Measurements from ENCODE around the gene PACSIN1.
"Not testable (repeated sequence)": the region's sequence is repeated elsewhere in the genome, so short reads cannot be mapped to it uniquely, and the experiment has no call there.

Gene PACSIN1

GRCh38 chr6:34485321-34486060, 19.6 kb downstream of the PACSIN1 start:
- DNase-seq, result no peak

- no peak for DNase-seq
Measured at GRCh38 chr6:34486106-34486740, 20.3 kb downstream of the PACSIN1 start.

- DNase-seq, result not testable (repeated sequence)
Measured at GRCh38 chr6:34486886-34487285, 21.0 kb downstream of the PACSIN1 start.

DNA sequence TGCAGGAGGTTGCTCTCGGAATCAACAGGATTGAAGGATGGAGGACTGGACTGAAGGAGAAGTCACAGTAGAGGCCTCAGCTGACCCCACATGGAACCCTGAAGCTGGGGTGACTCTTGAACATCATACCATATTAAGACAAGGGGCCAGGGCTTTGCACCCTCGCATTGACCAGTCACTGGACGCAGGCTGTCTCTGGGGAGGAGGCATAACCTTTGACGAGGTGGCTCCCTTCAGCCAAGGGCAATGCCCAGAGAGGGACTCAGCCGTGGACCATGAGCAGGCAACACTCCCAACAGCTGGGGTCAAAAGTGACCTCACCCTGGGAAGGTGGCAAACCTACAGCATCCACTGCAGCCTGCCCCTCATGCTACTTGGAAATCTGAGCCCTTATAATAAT, 21.7 kb downstream of the PACSIN1 start:
- DNase-seq, result no peak

DNA sequence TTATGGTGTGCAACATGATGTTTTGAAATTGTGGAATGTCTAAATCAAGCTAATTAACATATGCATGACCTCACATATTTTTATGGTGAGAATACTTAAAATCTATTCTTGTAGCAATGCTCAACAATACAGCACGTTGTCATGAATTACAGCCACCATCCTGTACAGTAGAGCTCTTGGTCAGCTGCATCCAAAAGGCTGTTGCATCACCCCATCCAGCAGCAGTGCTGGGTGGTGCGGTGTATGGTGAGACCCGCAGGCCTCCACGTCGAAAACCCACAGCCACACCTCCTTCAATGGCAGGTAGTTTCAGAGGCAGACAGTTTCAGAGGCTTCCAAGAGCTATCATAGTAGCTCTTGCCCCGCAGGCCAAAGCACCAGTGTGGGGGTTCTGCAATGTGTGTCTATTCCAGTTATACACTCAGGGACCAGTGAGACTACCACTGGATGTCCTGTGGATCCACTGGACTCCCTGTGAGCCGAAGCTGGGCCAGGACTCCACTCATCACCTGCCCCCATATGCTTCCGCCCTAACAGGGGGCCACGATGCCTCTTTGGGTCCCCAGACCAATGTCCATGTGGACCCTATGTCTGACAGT, 23.4 kb downstream of the PACSIN1 start:
- DNase-seq, result no peak

DNA sequence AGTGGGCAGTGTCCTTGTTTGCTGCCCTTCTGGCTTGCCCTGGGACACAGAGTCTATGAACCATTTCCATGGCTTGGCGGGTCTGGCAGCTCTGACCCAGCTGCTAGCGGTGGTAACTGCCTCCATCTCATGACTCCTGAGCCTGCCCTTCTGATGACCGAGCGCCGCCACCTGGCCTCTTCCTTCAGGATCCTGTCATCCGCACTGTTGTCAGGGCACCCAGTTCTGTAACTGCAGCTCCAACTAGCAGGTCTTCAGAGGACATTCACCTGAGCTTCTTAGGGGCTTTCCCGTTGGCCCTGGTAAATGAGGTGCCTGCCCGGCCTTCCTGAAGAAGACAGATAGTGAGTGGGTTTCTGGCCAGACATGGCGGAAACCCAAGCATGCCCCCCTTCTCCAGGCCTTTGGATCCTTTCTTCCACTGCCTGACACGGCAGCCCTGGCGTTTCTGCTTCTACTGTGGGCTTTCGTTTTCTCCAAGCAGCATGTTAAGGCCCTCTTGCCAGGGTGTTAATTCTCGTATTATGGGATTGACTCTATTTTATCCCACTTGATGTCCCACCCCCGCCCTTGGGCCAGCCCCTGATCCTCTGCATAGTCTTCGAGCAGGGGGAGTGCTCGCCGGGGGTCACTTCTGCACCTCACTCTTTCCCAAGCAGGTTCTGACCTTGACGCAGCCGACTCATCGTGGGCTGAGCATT, 24.7 kb downstream of the PACSIN1 start:
- no peak for DNase-seq

DNA sequence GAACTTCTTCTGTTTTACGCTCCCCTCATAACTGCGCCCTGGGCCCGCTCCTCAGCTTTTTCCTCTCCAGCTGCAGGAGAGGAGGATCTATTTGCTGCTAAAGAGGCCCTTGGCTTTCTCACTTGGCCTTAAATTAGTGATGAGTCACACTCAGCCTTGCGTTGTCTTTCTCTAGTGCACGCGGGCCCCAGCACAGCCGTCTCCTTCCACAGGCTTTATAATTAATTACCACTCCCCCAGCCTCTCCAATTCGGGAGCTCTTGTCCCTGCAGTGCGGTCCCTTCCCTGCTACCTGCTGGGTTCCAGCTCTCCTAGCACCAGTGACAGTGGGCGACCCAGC, 25.2 kb downstream of the PACSIN1 start:
- DNase-seq, result no peak

GRCh38 chr6:34493344-34493743, 27.5 kb downstream of the PACSIN1 start:
- no peak for DNase-seq

DNA sequence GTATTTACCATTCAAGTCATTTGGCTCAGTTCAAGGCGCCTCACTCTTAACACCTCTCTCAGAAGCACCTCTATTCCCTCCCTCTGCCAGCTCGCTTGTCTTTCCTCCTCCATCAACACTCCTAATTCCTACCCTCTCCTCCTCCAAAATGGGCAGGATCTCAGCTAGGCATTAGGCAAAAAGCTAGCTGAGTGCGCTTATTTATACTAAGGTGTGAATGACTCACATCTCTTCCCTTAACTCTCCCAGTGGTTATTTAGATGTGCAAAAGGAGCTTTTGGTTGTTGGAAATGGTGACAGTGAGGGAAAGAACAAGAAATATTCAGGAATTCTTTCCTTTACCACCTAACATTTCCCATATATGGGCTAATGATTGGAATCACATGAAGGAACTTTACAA, 29.1 kb downstream of the PACSIN1 start:
- DNase-seq, result no peak

GRCh38 chr6:34496103-34496685, 30.3 kb downstream of the PACSIN1 start:
- no peak for DNase-seq

DNA sequence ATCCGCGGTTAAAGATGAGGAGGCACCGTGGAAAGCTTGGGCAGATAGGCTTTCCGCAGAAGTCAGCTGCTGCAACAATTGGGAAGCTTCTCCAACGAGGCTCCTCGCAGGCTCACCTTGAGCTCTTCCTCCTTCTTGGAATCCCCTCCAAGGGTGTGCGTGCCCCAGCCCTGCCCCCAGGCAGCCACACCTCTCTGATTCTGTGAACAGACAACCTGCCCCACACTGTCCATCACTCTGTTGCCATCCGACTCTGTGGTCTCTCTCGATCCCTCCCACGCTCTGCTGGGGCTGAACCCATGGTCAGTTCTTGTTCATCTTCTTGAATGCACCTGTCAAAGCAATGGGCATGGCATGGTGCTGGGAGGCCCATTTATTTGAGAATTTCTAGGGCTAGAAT, 31.5 kb downstream of the PACSIN1 start:
- DNase-seq, result no peak

GRCh38 chr6:34506718-34507117, 40.8 kb downstream of the PACSIN1 start:
- no peak for DNase-seq

DNA sequence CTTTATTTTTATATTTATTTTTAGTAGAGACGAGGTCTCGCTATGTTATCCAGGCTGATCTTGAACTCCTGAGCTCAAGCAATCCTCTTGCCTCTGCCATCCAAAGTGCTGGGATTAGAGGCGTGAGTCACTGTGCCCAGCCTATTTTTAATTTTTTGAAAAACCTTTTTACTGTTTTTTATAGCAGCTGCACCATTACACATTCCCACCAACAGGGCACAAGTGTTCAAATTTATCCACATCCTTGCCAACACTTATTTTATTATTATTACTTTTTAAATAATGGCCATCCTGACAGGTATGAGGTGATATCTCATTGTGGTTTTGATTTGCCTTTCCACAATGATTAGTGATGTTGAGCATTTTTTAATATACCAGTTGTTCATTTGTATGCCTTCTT, 42.5 kb downstream of the PACSIN1 start:
- no peak for DNase-seq

DNA sequence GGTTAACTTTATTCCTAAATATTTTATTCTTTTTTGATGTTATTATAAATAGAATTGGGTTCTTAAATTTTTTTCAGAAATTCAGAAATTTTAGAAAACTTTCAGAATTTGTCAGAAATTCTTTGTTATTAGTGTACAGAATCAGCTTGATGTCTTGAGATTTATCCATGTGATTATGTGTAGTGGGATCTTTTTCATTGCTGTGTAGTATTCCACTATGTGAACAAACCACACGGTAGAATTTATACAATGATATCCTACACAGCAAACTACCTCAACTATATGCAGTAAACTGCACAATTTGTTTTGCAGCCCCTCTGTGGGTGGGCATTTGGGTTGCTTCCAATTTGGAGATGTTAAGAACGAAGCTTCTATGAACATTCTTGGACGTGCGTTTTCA, 43.9 kb downstream of the PACSIN1 start:
- DNase-seq, result no peak

DNA sequence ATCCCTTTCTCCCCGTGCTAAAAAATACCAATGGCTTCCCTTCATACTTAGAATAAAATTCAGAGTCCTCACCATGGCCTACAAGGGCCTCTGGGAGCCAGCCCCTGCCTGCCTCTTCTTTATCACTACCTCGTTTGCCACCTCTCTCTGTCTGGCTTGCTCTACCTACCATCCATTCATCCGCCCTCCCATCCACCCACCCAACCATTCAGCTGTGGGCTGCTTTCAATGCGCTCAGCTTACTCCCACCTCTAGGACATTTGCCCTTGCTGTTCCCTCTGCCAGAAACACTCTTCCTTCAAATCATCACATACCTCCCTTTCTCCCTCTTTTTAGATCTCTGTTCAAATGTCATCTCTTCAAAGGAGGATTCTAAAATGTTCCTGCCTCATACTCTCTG, 44.4 kb downstream of the PACSIN1 start:
- DNase-seq, result no peak

DNA sequence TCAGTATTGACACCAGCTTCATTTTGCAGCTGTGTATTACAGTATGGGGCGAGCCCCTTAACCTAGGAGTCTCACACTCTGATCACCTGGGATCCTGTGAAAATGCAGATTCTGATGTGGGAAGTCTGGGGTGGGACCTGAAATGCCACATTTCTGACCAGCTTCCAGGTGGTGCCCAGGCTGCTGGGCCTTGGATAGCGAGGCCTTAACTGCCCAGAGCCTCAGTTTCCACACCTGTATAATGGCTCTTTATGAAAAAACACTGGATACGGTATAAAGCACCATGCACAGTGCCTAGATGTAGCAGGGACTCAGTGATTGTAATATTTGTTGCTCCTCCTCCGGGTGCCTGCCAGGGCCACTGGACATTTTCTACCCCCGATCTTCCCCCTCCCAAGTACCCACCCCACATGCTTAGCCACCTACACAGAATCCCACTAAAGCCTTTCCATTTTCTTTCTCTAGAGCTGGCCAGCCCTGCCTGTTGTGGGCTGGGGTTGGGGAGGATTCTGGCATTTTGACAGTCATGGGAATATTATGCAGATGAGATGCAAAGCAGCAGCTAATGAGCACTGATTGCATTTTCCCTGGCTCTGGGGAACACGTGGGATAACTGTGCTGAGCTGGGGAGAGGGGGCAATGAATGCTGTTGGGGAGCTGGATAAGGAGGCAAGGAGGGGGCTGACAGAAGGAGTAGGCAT, 45.5 kb downstream of the PACSIN1 start:
- no peak for DNase-seq

DNA sequence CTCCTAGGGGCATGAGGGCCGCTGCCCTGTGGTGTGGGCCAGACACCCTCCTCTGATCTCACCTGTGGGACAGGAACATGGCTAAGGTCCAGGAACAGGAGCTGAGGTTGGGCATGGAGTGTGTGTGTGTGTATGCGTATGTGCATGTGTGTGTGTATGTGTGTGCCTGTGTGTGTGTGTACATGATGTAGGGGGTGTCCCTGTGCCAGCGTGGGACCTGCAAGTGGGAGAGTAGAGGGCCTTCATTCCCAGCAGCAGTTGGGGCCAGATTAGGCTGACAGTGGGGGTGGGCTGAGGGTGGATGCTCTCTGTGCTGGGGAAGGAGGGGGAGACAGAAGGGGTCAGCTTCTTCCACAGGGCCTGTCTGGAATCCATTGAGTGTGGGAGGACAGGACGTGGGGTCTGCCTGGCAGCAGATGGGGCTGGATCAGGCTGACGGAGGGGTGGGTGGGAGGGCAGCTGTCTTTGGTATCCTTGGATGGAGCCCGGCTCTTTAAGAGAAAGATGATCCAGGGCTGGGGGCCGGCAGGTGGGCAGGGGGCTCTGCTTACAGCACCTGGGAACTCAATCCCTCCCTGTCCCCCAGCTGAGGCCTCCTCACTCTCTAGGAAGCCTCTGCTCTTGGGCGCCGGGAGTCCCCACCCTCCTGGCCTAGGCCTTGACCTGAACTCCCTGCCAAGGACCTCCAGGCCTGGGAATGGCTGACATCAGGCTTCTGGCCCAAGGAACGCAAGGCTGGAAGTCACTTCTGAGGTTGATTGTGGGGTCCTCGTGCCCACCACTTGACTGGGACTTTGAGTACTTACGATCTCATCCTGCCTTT, 46.2 kb downstream of the PACSIN1 start:
- no peak for DNase-seq

DNA sequence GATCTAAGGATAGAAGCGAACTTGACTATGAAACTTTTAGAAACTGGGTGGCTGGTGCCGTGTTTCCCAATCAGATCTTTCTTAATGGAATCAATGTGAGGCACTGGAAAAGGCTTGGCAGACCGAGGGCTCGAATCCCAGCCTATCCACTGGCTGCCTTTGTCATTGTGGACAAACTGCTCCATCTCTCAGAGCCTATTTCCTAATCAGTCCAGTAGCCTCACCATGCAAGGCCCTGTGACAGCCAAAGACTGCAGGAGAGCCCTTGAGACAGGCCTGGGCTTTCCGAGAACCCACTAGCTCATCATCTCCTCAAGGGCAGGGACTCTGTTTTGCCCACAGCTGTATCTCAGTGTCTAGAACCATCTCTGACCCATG, 46.9 kb downstream of the PACSIN1 start:
- DNase-seq, result no peak

DNA sequence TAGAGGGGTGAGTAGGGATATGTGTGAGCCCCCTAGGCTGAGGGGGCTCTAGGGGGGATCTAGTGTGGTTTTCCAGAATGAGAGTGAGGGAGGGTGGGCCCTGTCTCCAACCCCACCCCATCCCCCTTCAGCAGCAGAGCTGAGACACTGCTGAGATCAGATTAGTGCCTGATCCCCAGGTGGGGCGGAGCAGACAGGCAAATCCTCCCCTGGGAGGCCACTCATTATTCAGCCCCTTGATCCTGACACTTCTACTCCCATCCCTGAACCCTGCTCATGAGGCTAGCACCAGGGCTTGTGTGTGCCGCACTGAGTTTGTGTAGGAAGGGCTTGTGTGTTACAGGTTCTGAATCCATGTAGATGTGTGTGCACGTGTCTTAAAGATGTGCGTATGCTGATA, 47.8 kb downstream of the PACSIN1 start:
- DNase-seq, result no peak

- no peak for DNase-seq
Measured at GRCh38 chr6:34514112-34514511, 48.2 kb downstream of the PACSIN1 start.

DNA sequence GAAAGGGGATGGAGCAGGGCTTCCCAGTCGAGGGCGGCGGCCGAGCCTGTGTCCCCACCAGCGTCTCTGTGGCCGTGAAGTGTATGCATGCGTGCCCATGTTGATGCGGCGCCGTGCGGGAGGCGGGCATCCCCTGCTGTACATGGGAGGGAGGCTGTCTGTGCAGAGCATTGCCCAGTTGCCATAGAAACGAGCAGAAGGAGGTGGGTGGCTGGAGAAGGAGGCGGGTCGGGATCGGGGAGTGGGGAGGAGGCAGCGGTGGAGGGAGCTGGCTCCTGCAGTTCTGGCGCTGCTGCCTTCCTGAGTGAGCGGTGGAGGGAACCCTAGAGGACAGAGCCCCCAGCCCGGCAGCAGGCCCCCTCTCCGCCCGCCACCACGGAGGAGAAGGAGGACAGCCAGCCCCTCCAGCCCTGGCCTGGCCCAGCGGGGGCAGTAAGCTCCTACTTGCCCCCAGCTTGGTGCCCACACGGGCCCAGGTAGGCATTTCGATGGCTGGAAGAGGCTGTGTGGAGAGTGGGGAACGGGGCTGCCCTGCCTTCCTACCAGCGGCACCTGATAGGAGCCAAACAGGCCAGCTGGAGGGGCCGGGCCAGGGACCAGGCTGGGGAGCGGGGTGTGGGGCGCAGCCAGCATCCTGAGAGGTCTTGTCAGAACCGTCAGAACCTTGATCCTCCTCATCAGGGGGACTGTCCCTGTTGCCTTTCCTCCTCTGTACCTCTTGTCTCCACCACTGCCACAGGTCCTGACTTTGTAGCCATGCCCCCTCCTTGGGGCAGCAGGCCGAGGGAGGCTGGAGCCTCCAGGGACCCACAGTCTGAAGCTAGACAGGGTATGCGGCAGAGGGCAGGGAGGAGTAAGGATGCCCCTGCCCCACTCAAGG, 49.0 kb downstream of the PACSIN1 start:
- no peak for DNase-seq
